GM18511 (cell line): ENCODE results near the gene ADARB2.
A peak's percentile ranks its signal among the peaks of the same experiment; 100 is the strongest.

Experiments
- ATAC-seq: cut with Tn5 transposase; IDR thresholded peaks from one replicate; pipeline ENCODE4 v1.9.1; 2021; ENCODE audit warnings: mild to moderate bottlenecking, moderate library complexity; ENCODE audit not compliant: unreplicated experiment

The ADARB2 gene

DNA sequence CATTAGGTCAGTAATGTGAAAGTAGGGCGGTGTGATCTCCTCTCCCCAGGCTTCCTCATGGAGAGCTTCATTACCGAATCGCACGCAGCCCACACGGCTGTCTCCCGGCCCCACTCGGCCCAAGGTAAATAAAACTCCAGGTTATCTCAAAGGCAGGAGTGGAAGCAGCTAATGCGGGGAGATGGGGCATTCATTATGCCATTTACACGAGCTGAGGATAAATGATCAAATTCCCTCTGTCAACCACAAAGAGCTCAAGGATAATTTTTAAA, 93.5 kb downstream of the ADARB2 start:
- no peak for ATAC-seq

DNA sequence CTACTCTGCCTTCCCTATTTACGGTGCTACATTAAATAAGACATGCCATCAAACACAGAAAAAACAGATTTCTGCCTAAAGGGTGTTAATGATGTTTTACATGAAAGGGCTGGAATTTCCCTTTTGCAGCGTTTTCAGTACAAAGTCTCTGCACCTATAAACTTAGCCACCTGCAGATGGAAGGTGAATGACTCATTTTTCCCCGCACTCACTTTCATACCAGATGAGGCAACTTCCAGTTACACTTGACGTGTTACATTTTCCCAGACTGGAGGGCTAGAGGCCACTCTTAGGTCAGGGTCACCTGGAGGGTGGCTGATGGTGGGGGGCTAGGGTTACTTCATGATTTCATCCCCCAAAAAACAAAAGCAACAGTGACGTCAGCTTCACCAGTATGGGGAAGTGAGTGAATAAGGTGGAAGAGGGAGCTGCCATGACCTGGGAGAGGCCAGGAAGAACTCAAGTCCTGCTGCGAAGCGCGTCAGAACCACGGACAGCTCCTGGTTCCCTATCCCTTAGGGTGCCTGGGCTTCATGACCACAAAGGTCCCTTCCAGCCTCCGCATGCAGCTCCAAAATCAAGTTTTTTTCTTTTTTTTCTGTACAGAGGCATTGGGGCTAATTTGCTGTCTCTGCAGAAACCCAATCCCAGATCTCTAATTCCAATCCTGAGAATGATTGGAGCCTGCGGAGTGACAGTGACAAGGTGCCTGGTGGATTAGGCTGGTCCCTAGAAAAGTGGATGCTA, 94.0 kb downstream of the ADARB2 start:
- ATAC-seq: peak; percentile 83

DNA sequence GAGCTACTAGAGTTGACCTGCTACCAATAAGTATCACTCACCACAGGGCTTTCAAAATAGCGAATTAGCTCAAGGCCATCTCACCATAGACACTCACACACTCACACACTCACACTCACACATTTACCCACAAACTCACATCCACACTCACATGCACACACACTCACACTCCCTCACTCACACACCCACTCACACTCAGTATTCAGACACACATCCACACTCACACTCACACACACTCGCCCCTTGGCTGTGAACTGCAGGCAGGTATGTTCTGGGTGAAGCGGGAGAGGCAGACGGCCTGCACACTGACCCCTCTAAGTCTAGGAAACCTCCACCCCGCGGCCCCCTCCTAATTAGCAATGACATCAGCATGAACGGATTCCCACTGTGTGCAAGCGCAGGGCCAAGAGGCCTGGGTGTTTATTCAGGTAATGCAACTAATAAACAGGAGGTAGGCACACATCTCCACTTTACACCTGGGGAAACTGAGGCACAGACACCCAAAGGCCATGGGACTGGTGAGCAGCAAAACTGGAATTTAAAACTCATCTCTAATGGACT, 94.6 kb downstream of the ADARB2 start:
- ATAC-seq: no peak

DNA sequence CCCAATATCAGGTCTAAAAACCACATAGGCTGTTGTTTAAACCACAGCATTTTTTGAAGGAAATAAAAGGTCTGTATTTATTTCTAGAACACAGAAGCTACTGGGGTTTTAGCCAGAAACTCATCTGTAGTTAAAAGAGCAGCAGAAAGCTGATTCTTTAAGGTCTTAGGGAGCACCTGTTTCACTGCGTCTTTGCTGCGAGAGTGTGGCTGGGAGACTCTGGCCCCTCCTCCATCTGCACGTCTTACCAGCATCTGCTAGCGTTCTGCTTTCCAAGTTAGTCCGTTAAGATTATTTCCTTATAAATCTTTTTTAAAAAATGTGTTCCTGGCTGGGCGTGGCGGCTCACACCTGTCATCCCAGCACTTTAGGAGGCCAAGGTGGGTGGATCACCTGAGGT, 95.9 kb downstream of the ADARB2 start:
- no peak for ATAC-seq

DNA sequence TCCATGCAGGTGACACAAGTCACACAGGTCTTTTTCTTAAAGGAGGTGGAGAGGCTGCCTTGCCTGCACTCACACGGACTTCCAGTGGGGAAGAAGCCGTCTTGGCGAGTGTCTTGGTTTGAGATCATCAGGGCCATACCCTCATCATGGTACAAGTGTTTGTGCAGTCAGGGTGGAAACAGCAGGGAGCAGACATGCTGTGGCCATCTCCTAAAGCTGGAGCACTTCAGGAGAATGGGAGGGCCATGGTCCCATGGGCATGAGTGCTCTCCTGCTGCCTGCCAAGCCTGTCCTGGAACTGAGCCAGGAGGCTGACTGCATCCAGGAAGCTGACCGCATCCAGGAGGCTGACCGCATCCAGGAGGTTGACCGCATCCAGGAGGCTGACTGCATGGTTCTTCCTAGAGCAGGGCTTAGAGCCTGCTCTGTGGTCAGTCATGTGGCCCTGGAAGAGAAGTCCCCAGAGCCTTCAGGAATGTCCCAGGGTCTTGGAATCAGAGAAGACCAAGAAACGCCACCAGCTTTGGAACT, 98.4 kb downstream of the ADARB2 start:
- no peak for ATAC-seq

DNA sequence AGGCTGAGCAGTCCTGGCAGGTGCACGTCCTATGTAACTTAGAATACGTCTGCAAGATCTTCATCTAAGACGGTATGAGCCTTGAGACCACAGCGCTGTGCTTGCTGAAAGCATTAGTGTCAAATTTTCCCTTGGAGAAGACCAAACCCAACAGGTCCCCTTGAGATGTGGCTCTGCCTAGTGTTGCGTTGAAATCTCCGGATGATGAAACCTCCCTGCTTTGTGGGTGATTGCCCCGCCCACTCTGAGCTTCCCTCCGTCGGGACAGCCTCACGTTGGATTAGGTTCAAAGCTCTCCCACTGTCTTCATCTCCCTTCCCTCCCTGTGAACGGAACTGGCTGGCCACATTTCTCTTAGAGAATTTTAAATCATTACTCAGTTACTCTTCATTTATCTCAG, 102.0 kb downstream of the ADARB2 start:
- ATAC-seq: no peak

DNA sequence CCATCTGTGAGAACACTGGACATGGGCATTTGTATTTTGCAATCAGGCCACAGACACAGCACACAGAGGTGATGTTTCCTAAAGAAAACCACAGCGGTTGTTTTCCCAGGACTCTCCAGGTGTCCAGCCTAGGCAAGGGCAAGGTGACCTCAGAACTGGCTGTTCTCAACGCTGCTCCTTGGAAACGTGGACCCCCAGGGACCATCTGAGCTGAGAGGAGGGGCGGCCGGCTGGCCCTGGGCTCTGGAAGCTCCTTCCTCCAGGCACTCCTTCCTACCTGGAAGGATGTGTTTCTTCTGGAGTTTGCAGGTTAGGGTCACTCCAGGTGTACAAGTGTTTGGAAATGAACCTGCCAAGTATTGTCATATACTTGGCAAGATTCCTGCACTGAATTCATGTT, 103.1 kb downstream of the ADARB2 start:
- no peak for ATAC-seq

DNA sequence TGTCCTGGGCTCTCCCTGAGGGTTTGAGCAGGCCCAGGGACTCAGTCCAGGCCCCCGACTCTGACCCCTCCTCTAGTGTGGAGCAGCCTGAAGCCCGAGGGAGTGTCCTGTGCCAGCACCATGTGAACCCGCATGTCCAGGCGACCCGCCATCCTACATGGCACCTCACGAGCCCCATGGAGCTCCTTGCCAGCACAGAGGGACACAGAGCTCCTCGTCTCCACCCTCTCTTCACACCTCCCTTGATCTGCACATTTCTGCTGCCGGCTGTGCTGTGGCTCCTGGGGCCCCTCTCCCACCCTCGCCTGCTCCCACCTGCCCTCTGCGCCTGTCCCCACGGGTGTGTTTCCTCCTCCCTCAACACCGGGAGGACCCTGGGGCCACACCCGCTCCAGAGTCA, 103.5 kb downstream of the ADARB2 start:
- ATAC-seq: no peak

DNA sequence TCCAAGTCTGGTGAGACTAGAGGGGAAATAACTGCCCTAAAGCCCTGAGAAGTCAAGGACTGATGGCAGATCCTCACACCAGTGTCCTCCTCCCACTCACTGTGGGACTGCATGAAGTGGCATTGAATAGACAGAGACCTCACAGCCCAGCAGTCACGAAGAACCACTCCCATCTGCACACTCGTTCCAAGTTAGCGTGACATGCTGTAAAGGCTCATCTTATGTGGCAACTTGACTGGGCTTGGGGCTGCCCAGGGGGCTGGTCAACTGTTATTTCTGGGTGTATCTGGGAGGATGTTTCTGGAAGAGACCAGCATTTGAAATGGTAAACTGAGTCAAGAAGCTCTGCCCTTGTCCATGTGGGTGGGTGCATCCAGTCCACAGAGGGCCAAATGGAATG, 104.7 kb downstream of the ADARB2 start:
- no peak for ATAC-seq

DNA sequence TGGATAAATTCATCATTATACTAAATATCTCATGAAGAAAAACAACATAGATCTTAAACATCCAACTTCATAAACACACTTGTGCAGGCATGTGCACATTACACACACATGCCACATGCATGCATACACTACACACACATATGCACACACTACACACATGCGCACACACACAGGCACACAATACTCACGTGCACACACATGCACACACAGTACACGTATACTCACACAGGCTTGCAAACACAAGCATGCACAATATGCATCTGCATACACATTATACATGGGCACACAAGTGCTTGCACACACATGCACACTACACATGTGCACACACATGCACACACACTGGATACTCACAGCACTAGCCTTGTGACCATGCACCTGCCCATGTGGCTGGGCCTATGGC, 105.2 kb downstream of the ADARB2 start:
- ATAC-seq: no peak

DNA sequence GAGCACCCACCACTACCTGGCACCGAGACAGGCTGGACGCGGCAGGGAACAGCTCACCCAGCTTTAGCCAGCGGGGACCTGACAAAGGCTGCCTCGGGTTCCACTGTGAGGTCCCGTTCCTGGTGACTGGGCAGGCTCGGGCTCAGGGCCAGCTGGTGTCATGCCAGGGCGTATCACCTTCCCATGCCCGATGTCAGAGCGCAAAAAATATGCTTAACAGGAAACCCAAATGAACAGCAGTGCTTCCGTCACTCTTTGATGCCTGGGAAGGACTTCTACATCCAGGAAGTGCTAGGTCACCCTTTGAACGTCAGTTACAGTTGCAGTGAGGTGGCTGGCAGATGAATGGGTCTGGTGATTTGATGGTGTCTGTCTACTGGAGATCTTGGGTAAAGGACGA, 106.0 kb downstream of the ADARB2 start:
- no peak for ATAC-seq

DNA sequence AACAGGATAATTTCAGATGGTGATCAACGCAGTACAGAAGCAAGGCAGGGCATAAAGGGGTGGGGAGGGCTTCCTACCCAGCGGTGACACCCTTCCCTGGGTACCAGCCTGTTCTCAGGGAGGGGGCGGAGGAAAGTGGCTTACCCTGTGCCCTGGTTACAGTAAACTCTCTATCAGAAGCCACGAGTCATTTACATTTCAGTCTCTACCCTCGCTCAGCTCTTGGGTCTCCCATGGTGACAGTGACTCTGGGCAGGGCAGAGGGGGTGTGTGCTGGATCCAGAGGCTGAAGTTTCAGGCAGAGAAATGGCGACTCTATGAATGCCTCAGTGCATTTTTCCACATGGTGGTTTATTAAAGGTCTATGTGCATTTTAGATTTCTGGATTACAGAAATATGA, 107.0 kb downstream of the ADARB2 start:
- no peak for ATAC-seq

DNA sequence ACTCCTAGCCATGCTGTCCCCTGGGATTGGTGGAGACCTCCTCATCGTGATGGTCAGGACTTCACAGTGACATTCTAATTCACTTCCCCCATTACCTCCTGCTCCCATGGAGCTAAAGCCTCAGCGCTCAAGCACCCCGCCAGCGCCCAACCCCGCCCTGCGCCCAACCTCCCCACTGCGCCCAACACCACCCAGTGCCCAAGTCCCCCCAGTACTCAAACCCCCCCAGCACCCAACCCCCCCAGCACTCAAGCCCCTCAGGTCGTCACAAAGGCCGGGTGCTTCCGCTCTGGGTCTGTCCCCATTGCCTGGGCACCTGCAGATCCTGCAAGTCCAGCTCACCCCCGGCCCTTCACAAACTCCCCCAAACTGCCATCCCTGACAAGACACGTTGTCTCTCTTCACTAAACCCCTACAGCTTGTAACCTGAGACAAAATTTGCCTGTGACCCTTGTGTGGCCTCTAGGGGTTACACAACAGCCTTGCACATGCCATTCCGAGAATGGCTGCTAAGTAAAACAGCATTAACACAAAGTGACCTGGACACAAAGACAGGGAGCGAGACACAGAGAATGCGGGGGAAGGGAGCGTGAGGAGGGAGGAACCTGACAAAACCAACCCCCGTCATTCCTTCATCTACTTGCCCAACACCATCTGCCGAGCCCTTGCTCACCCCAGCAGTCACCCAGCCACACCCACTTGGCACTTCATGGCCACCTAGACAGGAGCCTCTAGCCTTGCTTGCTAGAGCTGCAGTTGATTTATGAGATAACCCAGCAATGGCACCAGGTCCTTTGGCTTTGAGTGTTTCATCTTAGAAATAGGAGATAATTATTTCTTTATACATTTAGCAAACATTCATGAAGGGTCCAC, 107.8 kb downstream of the ADARB2 start:
- no peak for ATAC-seq

DNA sequence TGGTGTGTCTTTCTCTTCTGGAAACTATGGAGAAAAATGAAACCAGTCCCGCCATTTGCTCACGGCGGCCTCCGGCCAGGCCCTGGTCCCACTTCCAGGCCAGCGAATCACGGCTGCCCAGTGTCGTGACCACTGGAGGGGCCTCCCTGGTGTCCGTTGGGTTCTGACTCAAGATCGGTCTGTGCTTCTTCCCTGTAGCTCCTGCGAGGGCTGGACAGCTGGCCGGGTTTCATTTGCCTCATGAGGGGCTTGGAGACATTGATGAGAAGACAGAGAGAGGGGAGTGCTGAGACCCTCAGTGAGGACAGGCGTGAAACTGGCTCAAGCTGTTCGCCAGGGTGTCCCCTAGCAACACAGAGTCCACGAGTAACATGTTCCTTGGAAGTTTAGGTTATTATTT, 108.6 kb downstream of the ADARB2 start:
- ATAC-seq: no peak

DNA sequence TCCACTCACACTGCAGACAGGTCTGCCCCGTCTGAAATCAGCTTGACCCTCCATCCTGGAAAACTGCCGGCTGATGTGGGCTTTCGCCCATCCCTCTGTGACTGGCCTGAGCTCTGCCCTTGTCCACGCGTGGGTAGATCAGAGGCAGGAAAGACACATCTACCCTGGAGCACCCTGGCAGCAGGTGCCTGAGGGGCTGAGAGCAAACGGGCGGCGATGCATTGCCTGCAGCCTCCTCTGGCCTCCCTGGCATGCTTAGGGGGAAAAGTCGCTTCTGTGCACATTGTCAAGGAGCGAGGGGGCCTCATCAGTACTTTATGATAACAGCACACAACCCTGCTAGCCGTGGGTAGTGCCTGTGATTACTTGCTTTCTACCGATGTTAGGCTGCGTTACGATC, 109.4 kb downstream of the ADARB2 start:
- no peak for ATAC-seq

DNA sequence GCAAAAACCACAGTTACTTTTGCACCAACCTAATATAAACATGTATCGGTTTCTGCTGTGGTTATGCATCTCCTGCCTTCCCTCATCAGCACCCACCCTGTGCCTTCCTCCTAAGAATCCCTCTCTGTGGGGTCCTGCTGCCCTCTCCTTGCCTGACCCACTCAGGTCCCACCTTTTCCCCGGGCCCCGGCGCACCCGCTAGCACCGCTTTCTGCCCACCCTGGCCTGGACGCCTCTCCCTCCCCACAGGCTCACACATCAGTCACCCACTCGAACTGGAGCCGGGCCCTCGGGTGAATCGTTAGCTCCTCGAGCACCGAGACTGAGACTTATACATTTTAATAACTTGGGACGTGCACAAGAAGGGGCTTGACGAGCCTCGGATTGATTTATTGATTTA, 110.5 kb downstream of the ADARB2 start:
- ATAC-seq: no peak

DNA sequence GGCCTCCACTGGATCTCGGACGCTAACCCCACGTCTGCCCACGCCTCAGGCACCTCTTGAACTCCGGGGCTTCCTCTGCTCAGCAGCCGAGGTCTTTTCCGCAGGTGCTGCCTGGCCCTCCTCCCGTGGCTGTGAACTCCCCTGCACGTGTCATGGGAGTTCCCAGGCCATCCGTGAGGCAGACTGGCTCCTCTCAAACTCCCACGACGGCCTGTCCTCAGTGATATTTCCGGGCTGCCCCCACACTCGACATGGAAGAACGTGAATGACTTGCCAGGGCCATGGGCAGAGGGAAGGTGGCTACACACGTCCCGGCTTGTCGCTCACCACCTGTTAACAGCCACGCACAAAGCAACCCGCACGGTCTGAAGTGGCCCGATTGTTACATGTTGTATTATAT, 110.9 kb downstream of the ADARB2 start:
- ATAC-seq: no peak

DNA sequence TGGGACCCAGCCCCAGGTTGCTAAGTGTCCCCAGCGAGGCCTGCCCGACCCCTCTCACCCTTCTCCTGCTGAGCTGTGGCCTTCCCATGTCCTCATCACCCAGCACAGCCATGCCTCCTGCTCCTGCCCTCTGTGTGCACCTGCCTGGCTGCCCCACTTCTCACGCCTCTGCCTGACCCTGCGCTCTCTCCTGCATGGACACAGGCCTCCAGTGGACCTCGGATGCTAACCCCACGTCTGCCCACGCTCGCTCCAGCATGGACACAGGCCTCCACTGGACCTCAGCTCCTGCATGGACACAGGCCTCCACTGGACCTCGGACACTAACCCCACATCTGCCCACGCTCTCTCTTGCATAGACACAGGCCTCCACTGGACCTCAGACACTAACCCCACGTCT, 111.6 kb downstream of the ADARB2 start:
- no peak for ATAC-seq

DNA sequence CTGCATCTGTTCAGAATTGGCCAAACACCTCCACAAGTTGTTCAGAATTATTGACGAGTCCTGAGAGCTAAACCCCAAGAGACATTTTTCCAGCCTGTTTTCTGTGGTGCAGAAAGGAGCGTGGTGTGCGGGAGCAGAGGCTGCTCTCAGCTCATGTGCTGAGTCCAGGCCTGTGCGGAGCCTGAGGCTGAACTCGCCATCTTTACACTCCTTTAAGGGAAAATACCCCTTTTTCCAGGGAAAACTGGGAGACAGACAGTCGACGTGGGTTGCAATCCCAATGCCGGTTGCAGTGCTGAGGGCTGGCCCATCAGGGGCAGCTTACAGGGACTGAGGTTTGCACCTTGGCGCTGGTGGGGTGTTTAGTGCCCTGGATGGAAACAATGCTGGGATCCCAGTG, 112.2 kb downstream of the ADARB2 start:
- ATAC-seq: no peak

DNA sequence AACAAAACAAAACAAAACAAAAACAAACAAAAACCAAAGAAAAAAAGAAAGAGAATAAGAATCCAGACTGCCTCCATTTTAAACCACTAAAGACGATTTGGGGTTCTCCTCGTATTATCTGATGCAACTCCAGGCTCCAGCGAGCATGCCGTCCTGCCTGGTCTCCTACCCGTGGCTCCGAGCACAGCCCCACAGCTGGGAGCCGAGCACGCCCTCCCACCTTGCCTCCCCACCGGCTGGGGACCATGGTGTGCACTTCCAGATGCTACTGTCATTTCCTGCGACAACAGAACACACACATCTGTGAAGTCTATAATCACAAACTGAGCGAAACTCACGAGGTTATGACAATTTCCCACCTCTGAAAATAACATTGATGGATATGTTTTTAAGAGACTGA, 113.1 kb downstream of the ADARB2 start:
- no peak for ATAC-seq

DNA sequence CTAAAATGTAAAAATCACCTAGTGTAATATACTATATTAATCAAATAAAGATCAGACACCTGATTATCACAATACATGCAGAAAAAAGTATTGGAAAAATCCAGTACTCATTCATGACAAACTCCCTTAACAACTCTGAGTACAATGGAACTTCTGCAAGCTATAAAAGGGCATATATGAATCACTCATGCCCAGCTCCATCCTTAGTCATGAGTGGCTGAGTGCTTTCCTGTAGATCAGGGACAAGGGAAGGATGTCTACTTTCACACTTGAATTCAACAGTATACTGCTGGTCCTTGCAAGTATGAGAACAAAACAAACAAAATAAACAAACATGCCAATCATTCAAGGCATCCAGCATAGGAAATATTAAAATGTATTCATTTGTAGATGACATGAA, 116.5 kb downstream of the ADARB2 start:
- ATAC-seq: no peak
